HepG2 (cell line): ENCODE data around the gene DUS2. TPM values are rescaled to one million over a fixed set of nuclear protein-coding genes. Genes with fewer than 3 reads are reported as not detected.

Source experiments
- ATAC-seq: fragments of 200-7000 bp; cut with Tn5 transposase; 3 replicates; pipeline ENCODE4 v1.9.1; 2020; ENCODE audit warnings: mild to moderate bottlenecking, moderate library complexity
- BruUV-seq: library from RNA; stranded (reverse); fragments of 400-500 nt; replicated peaks from 2 replicates; lab custom pipeline; 2021; lab: Mats Ljungman, UMichigan
- CTCF ChIA-PET: fragments of 300-600 bp; formaldehyde crosslinking; extraction: SDS; loops from one replicate; lab custom pipeline; 2021; ENCODE audit warnings: low total read pairs, inconsistent platforms, low intra/inter-chr PET ratio; lab: Yijun Ruan, JAX
- POLR2A ChIA-PET: fragments of 350-600 bp; sonication (Branson Sonifier 250); formaldehyde crosslinking; loops from one replicate; lab custom pipeline; 2020; ENCODE audit warnings: antibody characterized with exemption, inconsistent platforms; lab: Yijun Ruan, JAX
- DNase-seq: peaks from one replicate; pipeline ENCODE4 v3.0.0-alpha.2; 2015; ENCODE audit warnings: low spot score
- FAIRE-seq: peaks from 3 replicates; lab custom pipeline; 2011; peaks lifted over from hg19 to GRCh38; lab: Jason Lieb, UNC
- H2AFZ ChIP-seq: one replicate; pipeline ENCODE4 v1.6.1; 2011; ENCODE audit warnings: low read length, inconsistent platforms
- H3K27ac ChIP-seq: fragments of 300-600 bp; 3 replicates; pipeline ENCODE4 v1.8.0; 2011; ENCODE audit warnings: mixed run types, mild to moderate bottlenecking, mixed read lengths, low read length, inconsistent platforms; ENCODE audit not compliant: insufficient read depth; ENCODE audit errors: extremely low read length
- H3K27me3 ChIP-seq, 2 experiments: fragments of 200-600 bp in 1 of 2; 2 replicates in 1 of 2; 3 replicates in 1 of 2; pipeline versions ENCODE4 v1.6.0 to v1.8.0; 2011; ENCODE audit warnings: low read length in 2 of 2, mild to moderate bottlenecking in 2 of 2, moderate library complexity in 2 of 2, inconsistent platforms in 1 of 2; ENCODE audit not compliant: insufficient read depth in 2 of 2, control insufficient read depth in 1 of 2
- H3K36me3 ChIP-seq, 2 experiments: fragments of 200-600 bp in 1 of 2; replicated peaks in 1 of 2; 2 replicates in 1 of 2; 3 replicates in 1 of 2; pipeline versions ENCODE4 v1.5.1 to v1.8.0; 2011; ENCODE audit warnings: low read length in 2 of 2, inconsistent platforms in 1 of 2; ENCODE audit not compliant: insufficient read depth in 2 of 2, control insufficient read depth in 1 of 2
- H3K4me1 ChIP-seq: 2 replicates; pipeline ENCODE4 v1.5.1; 2012; ENCODE audit warnings: low read length, inconsistent platforms; ENCODE audit not compliant: insufficient read depth
- H3K4me2 ChIP-seq: 2 replicates; pipeline ENCODE4 v1.6.0; 2011; ENCODE audit warnings: low read depth, low read length, inconsistent platforms
- H3K4me3 ChIP-seq, 3 experiments: fragments of 200-600 bp in 1 of 3; sonication (generic), shearing (Covaris generic) in 1 of 3; replicated peaks in 1 of 3; 2 replicates each; pipeline ENCODE4 v1.5.1; 2011 to 2016; ENCODE audit warnings: low read length in 3 of 3, inconsistent platforms in 2 of 3, low read depth in 2 of 3, mild to moderate bottlenecking in 2 of 3, control low read depth in 1 of 3, mixed read lengths in 1 of 3; ENCODE audit not compliant: insufficient read depth in 1 of 3
- H3K79me2 ChIP-seq: one replicate; pipeline ENCODE4 v1.6.1; 2011; ENCODE audit warnings: low read length, inconsistent platforms; ENCODE audit not compliant: insufficient read depth
- H3K9ac ChIP-seq: 2 replicates; pipeline ENCODE4 v1.6.0; 2011; ENCODE audit warnings: mild to moderate bottlenecking, low read depth, low read length, inconsistent platforms; ENCODE audit not compliant: insufficient read depth
- H3K9me3 ChIP-seq: 2 replicates; pipeline ENCODE4 v1.5.1; 2012; ENCODE audit warnings: mild to moderate bottlenecking, low read length
- H4K20me1 ChIP-seq: 2 replicates; pipeline ENCODE4 v1.6.0; 2011; ENCODE audit warnings: inconsistent platforms, mild to moderate bottlenecking, low read length, moderate library complexity; ENCODE audit not compliant: insufficient read depth
- CENPX ChIP-seq: sonication (generic); formaldehyde crosslinking; IDR thresholded peaks from 2 replicates; pipeline ENCODE4 v1.9.0; 2021; ENCODE audit warnings: mild to moderate bottlenecking, missing genetic modification reagents, moderate library complexity
- HNF1B ChIP-seq: sonication (generic); formaldehyde crosslinking; IDR thresholded peaks from 2 replicates; pipeline ENCODE4 v1.5.1; 2020; ENCODE audit warnings: mild to moderate bottlenecking, moderate library complexity, missing genetic modification reagents
- KMT2B ChIP-seq: IDR thresholded peaks from 2 replicates; pipeline ENCODE4 v1.6.1; 2016; ENCODE audit warnings: missing genetic modification reagents, missing compliant biosample characterization
- LCORL ChIP-seq, 2 experiments: fragments of 450-650 bp in 1 of 2; sonication (generic) in 1 of 2; formaldehyde crosslinking in 1 of 2; IDR thresholded peaks; 2 replicates each; pipeline versions ENCODE4 v1.5.0 to v1.6.1; 2017 to 2020; ENCODE audit warnings: antibody characterized with exemption in 1 of 2, missing genetic modification reagents in 1 of 2
- SAP130 ChIP-seq: IDR thresholded peaks from 2 replicates; pipeline ENCODE4 v1.6.1; 2016; ENCODE audit warnings: low read depth
- TEAD2 ChIP-seq: sonication (generic); formaldehyde crosslinking; IDR thresholded peaks from 2 replicates; pipeline ENCODE4 v1.9.0; 2021; ENCODE audit warnings: missing genetic modification reagents
- ZFP90 ChIP-seq: sonication (generic); formaldehyde crosslinking; IDR thresholded peaks from 2 replicates; pipeline ENCODE4 v1.8.0; 2022; ENCODE audit warnings: missing genetic modification reagents, mild to moderate bottlenecking, inconsistent platforms, borderline replicate concordance
- ZNF275 ChIP-seq: sonication (generic); formaldehyde crosslinking; IDR thresholded peaks from 2 replicates; pipeline ENCODE4 v1.8.0; 2022; ENCODE audit warnings: missing genetic modification reagents, mild to moderate bottlenecking, inconsistent platforms, borderline replicate concordance
- ZNF317 ChIP-seq: sonication (generic); formaldehyde crosslinking; IDR thresholded peaks from 2 replicates; pipeline ENCODE4 v1.5.0; 2020; ENCODE audit warnings: mild to moderate bottlenecking, missing genetic modification reagents
- ZNF547 ChIP-seq: sonication (generic); formaldehyde crosslinking; IDR thresholded peaks from 2 replicates; pipeline ENCODE4 v1.5.1; 2020; ENCODE audit warnings: mild to moderate bottlenecking, missing genetic modification reagents
- ZNF614 ChIP-seq: IDR thresholded peaks from 2 replicates; pipeline ENCODE4 v1.6.1; 2018; ENCODE audit warnings: missing biosample characterization, missing genetic modification reagents, inconsistent platforms, borderline replicate concordance
- WGBS: methylation state at CpG from one replicate; pipeline ENCODE4 v1.1.6; 2017; ENCODE audit warnings: low lambda C conversion rate; 5-methylcytosine and 5-hydroxymethylcytosine counted together
- in situ Hi-C: cut with HindIII; loops from 2 replicates; pipeline ENCODE4 v1.10.0; 2017; ENCODE audit warnings: low pct_unique_long_range_greater_than_20kb; ENCODE audit not compliant: extremely low pct_ligation_motif_present
- intact Hi-C: fragments of 100-400 bp; cut with micrococcal nuclease; formaldehyde crosslinking; loops from one replicate; pipeline ENCODE4 v1.10.0; 2022; ENCODE audit not compliant: unreplicated experiment
- polyA plus RNA-seq, 8 experiments: library from polyadenylated mRNA; depleted of rRNA in 3 of 8; stranded (reverse) in 7 of 8; unstranded in 1 of 8; fragments of >200 nt; fragmentation: Illumina TruSeq in 4 of 8; extraction: Trizol in 4 of 8; gene quantifications; 2 replicates each; pipeline versions ENCODE4 v1.2.1 to v1.2.3, GENCODE V29; 2011 to 2016; ENCODE audit warnings: low read depth in 4 of 8, missing spikeins in 1 of 8, mixed read lengths in 1 of 8; ENCODE audit not compliant: insufficient read depth in 1 of 8
- total RNA-seq, 5 experiments: library from RNA; depleted of rRNA; stranded (reverse); fragments of >200 nt; fragmentation: Illumina TruSeq; extraction: Trizol; gene quantifications; 2 replicates each; pipeline ENCODE4 v1.2.3, GENCODE V29; 2016; ENCODE audit warnings: low read depth in 1 of 5
- TF ChIP-seq, protein P1 (sequence below): sonication (generic); formaldehyde crosslinking; conservative IDR thresholded peaks from 2 replicates; pipeline ENCODE4 v1.5.0; 2020; ENCODE audit warnings: missing genetic modification reagents
- TF ChIP-seq, protein P2 (sequence below): sonication (generic); formaldehyde crosslinking; IDR thresholded peaks from 2 replicates; pipeline ENCODE4 v1.4.0; 2020; ENCODE audit warnings: missing genetic modification reagents, borderline replicate concordance

The DUS2 gene
- total and polyA plus RNA-seq, 2 of the 13 experiments (the other 11 are each of a cell fraction or from before 2014, with no cell fraction given) = 17.8 to 25.1 TPM

DNA sequence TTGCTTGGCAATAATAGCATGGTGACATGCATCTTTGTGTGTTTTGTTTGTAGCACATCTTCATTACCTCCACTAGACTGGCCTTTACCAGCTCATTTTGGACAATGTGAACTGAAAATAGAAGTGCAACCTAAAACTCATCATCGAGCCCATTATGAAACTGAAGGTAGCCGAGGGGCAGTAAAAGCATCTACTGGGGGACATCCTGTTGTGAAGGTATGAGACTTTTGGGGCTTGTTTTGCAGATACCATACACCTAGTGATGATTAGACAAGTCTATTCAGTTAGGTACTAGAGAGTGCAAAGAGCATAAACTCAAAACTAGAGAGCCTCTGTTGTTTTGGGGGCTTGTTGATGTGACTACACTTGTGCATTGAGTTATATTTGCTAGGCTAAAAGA, 103.3 kb downstream of the DUS2 start (continued):
- TF ChIP-seq, protein P1, sequence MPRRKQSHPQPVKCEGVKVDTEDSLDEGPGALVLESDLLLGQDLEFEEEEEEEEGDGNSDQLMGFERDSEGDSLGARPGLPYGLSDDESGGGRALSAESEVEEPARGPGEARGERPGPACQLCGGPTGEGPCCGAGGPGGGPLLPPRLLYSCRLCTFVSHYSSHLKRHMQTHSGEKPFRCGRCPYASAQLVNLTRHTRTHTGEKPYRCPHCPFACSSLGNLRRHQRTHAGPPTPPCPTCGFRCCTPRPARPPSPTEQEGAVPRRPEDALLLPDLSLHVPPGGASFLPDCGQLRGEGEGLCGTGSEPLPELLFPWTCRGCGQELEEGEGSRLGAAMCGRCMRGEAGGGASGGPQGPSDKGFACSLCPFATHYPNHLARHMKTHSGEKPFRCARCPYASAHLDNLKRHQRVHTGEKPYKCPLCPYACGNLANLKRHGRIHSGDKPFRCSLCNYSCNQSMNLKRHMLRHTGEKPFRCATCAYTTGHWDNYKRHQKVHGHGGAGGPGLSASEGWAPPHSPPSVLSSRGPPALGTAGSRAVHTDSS (CRISPR knock-in tag) = no peak
- no peak for TF ChIP-seq ZNF547 (CRISPR knock-in tag)
- no peak for TF ChIP-seq ZNF614 (CRISPR knock-in tag)
- TF ChIP-seq ZNF317 (CRISPR knock-in tag) = no peak
- TF ChIP-seq, protein P2, sequence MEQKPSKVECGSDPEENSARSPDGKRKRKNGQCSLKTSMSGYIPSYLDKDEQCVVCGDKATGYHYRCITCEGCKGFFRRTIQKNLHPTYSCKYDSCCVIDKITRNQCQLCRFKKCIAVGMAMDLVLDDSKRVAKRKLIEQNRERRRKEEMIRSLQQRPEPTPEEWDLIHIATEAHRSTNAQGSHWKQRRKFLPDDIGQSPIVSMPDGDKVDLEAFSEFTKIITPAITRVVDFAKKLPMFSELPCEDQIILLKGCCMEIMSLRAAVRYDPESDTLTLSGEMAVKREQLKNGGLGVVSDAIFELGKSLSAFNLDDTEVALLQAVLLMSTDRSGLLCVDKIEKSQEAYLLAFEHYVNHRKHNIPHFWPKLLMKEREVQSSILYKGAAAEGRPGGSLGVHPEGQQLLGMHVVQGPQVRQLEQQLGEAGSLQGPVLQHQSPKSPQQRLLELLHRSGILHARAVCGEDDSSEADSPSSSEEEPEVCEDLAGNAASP (CRISPR knock-in tag) = no peak
- no peak for TF ChIP-seq CENPX (CRISPR knock-in tag)
- TF ChIP-seq KMT2B (CRISPR knock-in tag) = no peak

GRCh38 chr16:68128577-68129305, 105.7 kb downstream of the DUS2 start:
- no TSS peak for BruUV-seq
- POLR2A ChIA-PET = interaction anchor here (1.2 to 1.9 kb wide), 3 partner anchors 15 to 49 kb away, joined by 4 to 11 read pairs (median 6); partner anchors contain the start of gene NFATC3
- TF ChIP-seq TEAD2 = no peak
- peak; percentile 47; the same call in 1 of the 2 replicates for TF ChIP-seq HNF1B
- TF ChIP-seq ZNF275 (CRISPR knock-in tag) = no peak
- TF ChIP-seq SAP130 (CRISPR knock-in tag) = peak; percentile 23; the same call in 1 of the 2 replicates
- TF ChIP-seq LCORL (IDR thresholded peaks at IDR 0.05) = no peak
- TF ChIP-seq LCORL (CRISPR knock-in tag; IDR thresholded peaks at IDR 0.05) = 0 out of 2 replicates have a peak, but pooled peaks have one; percentile 27
- TF ChIP-seq ZFP90 = peak; percentile 67; the same call in 1 of the 2 replicates

More at GRCh38 chr16:68128577-68129305, 105.7 kb downstream of the DUS2 start:
- H3K9ac ChIP-seq = no peak overlapping the region
- peaks cover 55% of the 10 kb centered on the region for H3K4me1 ChIP-seq
- DNase-seq (peak; percentile 35), ATAC-seq (peak; percentile 71), FAIRE-seq (no peak)
- 74% methylated on average over 6 of the region's 6 CpGs for WGBS
- intact Hi-C loops (loop anchor here (5.0 kb wide), 1 partner anchor 41 kb away; the partner anchor contains the start of gene NFATC3), in situ Hi-C loops (no loop called here)
- peaks cover 19% of the 10 kb centered on the region for H4K20me1 ChIP-seq
- H2AFZ ChIP-seq = no peak overlapping the region
- H3K79me2 ChIP-seq = peaks cover 90% of the 10 kb centered on the region
- peak overlapping the region; percentile 53 for H3K27ac ChIP-seq
- CTCF ChIA-PET = no interaction called here
- H3K36me3 ChIP-seq = peaks cover 10 to 35% of the 10 kb centered on the region in 2 experiments
- H3K4me2 ChIP-seq = peak overlapping the region; percentile 18; the same call in 1 of the 2 replicates
- no peaks in the 10 kb centered on the region for H3K27me3 ChIP-seq
- no peaks in the 10 kb centered on the region for H3K9me3 ChIP-seq
- H3K4me3 ChIP-seq = no peak overlapping the region
